Progenitor cell of endocrine pancreas (in vitro differentiated cells): ENCODE data around the gene LRP2BP. TPM values are rescaled to one million over a fixed set of nuclear protein-coding genes. Genes with fewer than 3 reads are reported as not detected.
"Not testable (repeated sequence)": the region's sequence is repeated elsewhere in the genome, so short reads cannot be mapped to it uniquely, and the experiment has no call there.

Experiments used
- DNase-seq: peaks from one replicate; pipeline ENCODE4 v3.0.0; 2021; ENCODE audit warnings: low spot score; ENCODE audit not compliant: unreplicated experiment
- H3K27ac Mint-ChIP-seq: 2 replicates; pipeline ENCODE4 v1.8.0; 2021; ENCODE audit warnings: mild to moderate bottlenecking, moderate library complexity, mixed read lengths
- H3K27me3 Mint-ChIP-seq: 2 replicates; pipeline ENCODE4 v1.8.0; 2021; ENCODE audit warnings: mixed read lengths
- H3K36me3 Mint-ChIP-seq: 2 replicates; pipeline ENCODE4 v1.8.0; 2022; ENCODE audit warnings: mixed read lengths; ENCODE audit not compliant: insufficient read depth
- H3K4me1 Mint-ChIP-seq: 2 replicates; pipeline ENCODE4 v1.8.0; 2021; ENCODE audit warnings: low read depth, mixed read lengths
- H3K4me3 Mint-ChIP-seq: 2 replicates; pipeline ENCODE4 v1.8.0; 2021; ENCODE audit warnings: low read depth, mild to moderate bottlenecking, moderate library complexity, mixed read lengths
- H3K9me3 Mint-ChIP-seq: 2 replicates; pipeline ENCODE4 v1.8.0; 2021; ENCODE audit warnings: low read depth, mixed read lengths
- CTCF ChIP-seq: fragments of 200-600 bp; sonication (generic); IDR thresholded peaks from one replicate; pipeline ENCODE4 v1.5.0; 2021; ENCODE audit warnings: antibody characterized with exemption, mild to moderate bottlenecking; ENCODE audit not compliant: unreplicated experiment
- total RNA-seq: library from RNA; stranded (reverse); gene quantifications from 2 replicates; pipeline ENCODE4 v1.2.1, GENCODE V29; 2021

Gene LRP2BP
- total RNA-seq, 1 donor from 2014 or later, result 0.17 TPM

- TF ChIP-seq CTCF, result no peak
These were observed 72.1 kb downstream of the LRP2BP start for GRCh38 chr4:185323606-185324005.

GRCh38 chr4:185322803-185323202, 72.9 kb downstream of the LRP2BP start:
- no peak overlapping the region for H3K27ac Mint-ChIP-seq
- no peak overlapping the region for H3K4me3 Mint-ChIP-seq
- H3K36me3 Mint-ChIP-seq, result peaks cover 31% of the 10 kb centered on the region
- no peak for TF ChIP-seq CTCF
- H3K4me1 Mint-ChIP-seq, result peaks cover 4% of the 10 kb centered on the region
- peaks cover 14% of the 10 kb centered on the region for H3K9me3 Mint-ChIP-seq
- H3K27me3 Mint-ChIP-seq, result no peaks in the 10 kb centered on the region
- DNase-seq, result no peak

More at GRCh38 chr4:185323606-185324005, 72.1 kb downstream of the LRP2BP start:
- no peak for DNase-seq
- Mint-ChIP-seq H3K36me3 (peaks cover 39% of the 10 kb centered on the region), H3K27me3 (no peaks in the 10 kb centered on the region), H3K4me3 (no peak overlapping the region), H3K9me3 (peaks cover 19% of the 10 kb centered on the region), H3K4me1 (peaks cover 3% of the 10 kb centered on the region), H3K27ac (no peak overlapping the region)

GRCh38 chr4:185318679-185319078, 77.0 kb downstream of the LRP2BP start:
- Mint-ChIP-seq H3K27ac (no peak overlapping the region), H3K4me3 (no peak overlapping the region), H3K27me3 (no peaks in the 10 kb centered on the region), H3K9me3 (peaks cover 5% of the 10 kb centered on the region), H3K4me1 (peaks cover 4% of the 10 kb centered on the region), H3K36me3 (peaks cover 41% of the 10 kb centered on the region)
- TF ChIP-seq CTCF, result no peak
- DNase-seq, result no peak

- DNase-seq, result no peak
- Mint-ChIP-seq H3K4me1 (peaks cover 4% of the 10 kb centered on the region), H3K9me3 (peaks cover 5% of the 10 kb centered on the region), H3K27me3 (no peaks in the 10 kb centered on the region), H3K27ac (no peak overlapping the region), H3K36me3 (peaks cover 38% of the 10 kb centered on the region), H3K4me3 (no peak overlapping the region)
- TF ChIP-seq CTCF, result no peak
These were observed 77.8 kb downstream of the LRP2BP start for GRCh38 chr4:185317880-185318279.

- H3K9me3 Mint-ChIP-seq, DNase-seq, H3K27ac Mint-ChIP-seq, H3K4me1 Mint-ChIP-seq, H3K4me3 Mint-ChIP-seq, H3K27me3 Mint-ChIP-seq: not testable (repeated sequence)
- H3K36me3 Mint-ChIP-seq, result peaks cover 36% of the 10 kb centered on the region
These were observed 78.3 kb downstream of the LRP2BP start for GRCh38 chr4:185317462-185317861.

Other genes with a start within 250 kb of the LRP2BP start
- 27.5 and 28.6 TPM in 2 replicates for gene CFAP97, start 191.9 kb downstream of the LRP2BP start, total RNA-seq
- 13.3 and 13.9 TPM in 2 replicates for gene SNX25, start 186.3 kb downstream of the LRP2BP start, total RNA-seq
- 1.4 TPM in 2 replicates for gene ANKRD37, start 917 bp upstream of the LRP2BP start, total RNA-seq
- 30.9 and 32.3 TPM in 2 replicates for gene UFSP2, start 30.0 kb upstream of the LRP2BP start, total RNA-seq
- 2.0 and 3.1 TPM in 2 replicates for gene CCDC110, start 75.8 kb upstream of the LRP2BP start, total RNA-seq
- 3.2 and 3.8 TPM in 2 replicates for gene PDLIM3, start 139.6 kb upstream of the LRP2BP start, total RNA-seq